K562 (cell line): ENCODE measurements around the gene CDAN1. TPM values are rescaled to one million over a fixed set of nuclear protein-coding genes. Genes with fewer than 3 reads are reported as not detected.

Source experiments
- ATAC-seq: fragments of 200-7000 bp; cut with Tn5 transposase; 3 replicates; pipeline ENCODE4 v1.9.1; 2020; ENCODE audit warnings: moderate library complexity
- BruUV-seq: library from RNA; stranded (reverse); fragments of 400-500 nt; replicated peaks from 2 replicates; lab custom pipeline; 2021; lab: Mats Ljungman, UMichigan
- CTCF ChIA-PET: fragments of 300-600 bp; formaldehyde crosslinking; extraction: SDS; loops from one replicate; lab custom pipeline; 2021; ENCODE audit warnings: low intra/inter-chr PET ratio; lab: Yijun Ruan, JAX
- POLR2A ChIA-PET: fragments of 300-600, 350-650 bp; sonication (Branson Sonifier 250); formaldehyde crosslinking; extraction: SDS; loops from one replicate; lab custom pipeline; 2021; ENCODE audit warnings: antibody characterized with exemption, inconsistent platforms; lab: Yijun Ruan, JAX
- DNase-seq, 4 experiments: peaks; one replicate each; pipeline versions ENCODE4 v3.0.0 to v3.0.0-alpha.2; 2011 to 2018; ENCODE audit warnings: low spot score in 3 of 4, mixed read lengths in 3 of 4; ENCODE audit errors: extremely low read depth in 1 of 4
- FAIRE-seq: peaks from 2 replicates; lab custom pipeline; 2011; peaks lifted over from hg19 to GRCh38; lab: Jason Lieb, UNC
- H2AFZ ChIP-seq: 2 replicates; pipeline ENCODE4 v1.6.0; 2011; ENCODE audit warnings: low read depth, low read length, control low read depth, inconsistent platforms
- H3K27ac ChIP-seq: fragments of 200-600 bp; 3 replicates; pipeline ENCODE4 v1.8.0; 2011; ENCODE audit warnings: low read depth, mild to moderate bottlenecking, control low read depth, inconsistent platforms, low read length, moderate library complexity, mixed read lengths; ENCODE audit errors: extremely low read depth
- H3K27me3 ChIP-seq, 2 experiments: fragments of 300-600 bp in 1 of 2; 2 replicates in 1 of 2; 3 replicates in 1 of 2; pipeline versions ENCODE4 v1.6.0 to v1.8.0; 2011; ENCODE audit warnings: inconsistent platforms in 2 of 2, low read length in 2 of 2, mild to moderate bottlenecking in 1 of 2, mixed read lengths in 1 of 2, moderate library complexity in 1 of 2; ENCODE audit not compliant: control insufficient read depth in 2 of 2, insufficient read depth in 2 of 2
- H3K36me3 ChIP-seq: fragments of 300-600 bp; 3 replicates; pipeline ENCODE4 v1.8.0; 2011; ENCODE audit warnings: mild to moderate bottlenecking, low read length, inconsistent platforms; ENCODE audit not compliant: control insufficient read depth, insufficient read depth
- H3K4me1 ChIP-seq, 2 experiments: fragments of 200-600 bp in 1 of 2; replicated peaks in 1 of 2; 2 replicates in 1 of 2; 3 replicates in 1 of 2; pipeline versions ENCODE4 v1.5.1 to v1.8.0; 2011; ENCODE audit warnings: inconsistent platforms in 2 of 2, low read length in 2 of 2, mild to moderate bottlenecking in 1 of 2, mixed read lengths in 1 of 2, moderate library complexity in 1 of 2; ENCODE audit not compliant: control insufficient read depth in 2 of 2, insufficient read depth in 2 of 2
- H3K4me2 ChIP-seq: 2 replicates; pipeline ENCODE4 v1.6.1; 2011; ENCODE audit warnings: low read length, control low read depth, inconsistent platforms, mixed read lengths; ENCODE audit not compliant: insufficient read depth
- H3K4me3 ChIP-seq: fragments of 200-600 bp; sonication (generic), shearing (Covaris generic); 2 replicates; pipeline ENCODE4 v1.5.1; 2016; ENCODE audit warnings: control low read depth, inconsistent platforms
- H3K79me2 ChIP-seq: fragments of 200-600 bp; 3 replicates; pipeline ENCODE4 v1.8.0; 2011; ENCODE audit warnings: low read length, inconsistent platforms; ENCODE audit not compliant: control insufficient read depth, insufficient read depth
- H3K9ac ChIP-seq, 2 experiments: 2 replicates each; pipeline versions ENCODE4 v1.6.0 to v1.6.1; 2011; ENCODE audit warnings: low read depth in 2 of 2, low read length in 2 of 2, control low read depth in 1 of 2, inconsistent platforms in 1 of 2, mild to moderate bottlenecking in 1 of 2, mixed read lengths in 1 of 2; ENCODE audit not compliant: insufficient read depth in 1 of 2
- H3K9me1 ChIP-seq: one replicate; pipeline ENCODE4 v1.6.0; 2011; ENCODE audit warnings: inconsistent platforms, mild to moderate bottlenecking, low read length, moderate library complexity; ENCODE audit not compliant: control insufficient read depth, insufficient read depth
- H3K9me3 ChIP-seq: replicated peaks from 2 replicates; pipeline ENCODE4 v1.5.1; 2011; ENCODE audit warnings: low read depth, low read length, inconsistent platforms; ENCODE audit not compliant: control insufficient read depth, insufficient read depth
- H4K20me1 ChIP-seq: replicated peaks from 2 replicates; pipeline ENCODE4 v1.6.1; 2011; ENCODE audit warnings: low read length, inconsistent platforms, mixed read lengths; ENCODE audit not compliant: control insufficient read depth, insufficient read depth
- ARNT ChIP-seq, 2 experiments: fragments of 450-650 bp; IDR thresholded peaks; 2 replicates each; pipeline ENCODE4 v1.6.1; 2016; ENCODE audit warnings: mild to moderate bottlenecking in 1 of 2
- EWSR1 ChIP-seq: fragments of 450-650 bp; IDR thresholded peaks from 2 replicates; pipeline ENCODE4 v1.6.1; 2018; ENCODE audit warnings: borderline replicate concordance, mild to moderate bottlenecking, low read depth, moderate library complexity; ENCODE audit not compliant: partially characterized antibody
- HDAC6 ChIP-seq: IDR thresholded peaks from 2 replicates; pipeline ENCODE4 v1.6.1; 2012; ENCODE audit warnings: low read depth, mild to moderate bottlenecking, control low read depth, inconsistent platforms, low read length, moderate library complexity
- HLTF ChIP-seq: fragments of 450-650 bp; IDR thresholded peaks from 2 replicates; pipeline ENCODE4 v1.6.1; 2016
- THRAP3 ChIP-seq: fragments of 450-650 bp; IDR thresholded peaks from 2 replicates; pipeline ENCODE4 v1.6.1; 2016; ENCODE audit warnings: mild to moderate bottlenecking, inconsistent platforms, borderline replicate concordance
- TRIM24 ChIP-seq, 2 experiments: fragments of 450-650 bp; IDR thresholded peaks; 2 replicates each; pipeline ENCODE4 v1.6.1; 2016
- TRIM28 ChIP-seq: fragments of 450-650 bp; IDR thresholded peaks from 2 replicates; pipeline ENCODE4 v1.6.1; 2017
- ZFP30 ChIP-seq: fragments of 250-450 bp; sonication (Bioruptor Pico); IDR thresholded peaks from 2 replicates; pipeline ENCODE4 v1.8.0; 2022; ENCODE audit warnings: moderate library complexity, mild to moderate bottlenecking, inconsistent platforms, borderline replicate concordance
- ZNF121 ChIP-seq: sonication (generic); formaldehyde crosslinking; conservative IDR thresholded peaks from 2 replicates; pipeline ENCODE4 v1.8.0; 2022; ENCODE audit warnings: missing genetic modification reagents
- ZNF175 ChIP-seq: fragments of 200-800 bp; sonication (Bioruptor generic); IDR thresholded peaks from 2 replicates; pipeline ENCODE4 v1.6.1; 2016; ENCODE audit warnings: low read depth, mild to moderate bottlenecking, missing genetic modification characterization, missing compliant biosample characterization
- WGBS: fragments of 100-300 bp; shearing (Covaris generic); methylation state at CpG from one replicate; pipeline ENCODE4 v1.1.6; 2016; ENCODE audit warnings: low coverage, mixed read lengths; ENCODE audit not compliant: insufficient coverage; ENCODE audit errors: missing lambda C conversion rate; 5-methylcytosine and 5-hydroxymethylcytosine counted together
- in situ Hi-C: fragments of 300-500 bp; cut with MboI; formaldehyde crosslinking; loops from 4 replicates; pipeline ENCODE4 v1.15.0; 2018; ENCODE audit warnings: inconsistent platforms, mixed read lengths
- intact Hi-C: fragments of 100-400 bp; cut with micrococcal nuclease; formaldehyde crosslinking; loops from 2 replicates; pipeline ENCODE4 v1.14.2; 2022
- polyA plus RNA-seq, 8 experiments: library from polyadenylated mRNA; depleted of rRNA in 4 of 8; stranded (reverse) in 5 of 8; unstranded in 3 of 8; fragments of >200 nt; fragmentation: Nextera tagmentation in 2 of 8; fragmentation: Illumina TruSeq in 1 of 8; extraction: Ambion mirVana in 2 of 8; extraction: Trizol in 1 of 8; gene quantifications; 2 replicates each; pipeline versions ENCODE4 v1.2.1 to v1.2.3, GENCODE V29; 2011 to 2014; ENCODE audit warnings: inconsistent platforms in 1 of 8, missing spikeins in 1 of 8
- total RNA-seq, 7 experiments: library from RNA; depleted of rRNA in 6 of 7; stranded (reverse); fragments of >200 nt in 6 of 7; fragmentation: Illumina TruSeq in 2 of 7; extraction: Trizol in 2 of 7; gene quantifications; 2 replicates each; pipeline versions ENCODE4 v1.2.1 to v1.2.3, GENCODE V29; 2011 to 2021; ENCODE audit warnings: low replicate concordance in 1 of 7
- TF ChIP-seq, protein P1 (sequence below): fragments of 450-650 bp; IDR thresholded peaks from 2 replicates; pipeline ENCODE4 v1.6.1; 2018; ENCODE audit warnings: mild to moderate bottlenecking, low read depth; ENCODE audit not compliant: partially characterized antibody
- TF ChIP-seq, protein P2 (sequence below): fragments of 450-650 bp; formaldehyde crosslinking; IDR thresholded peaks from 2 replicates; pipeline ENCODE4 v1.4.0; 2022; ENCODE audit warnings: missing genetic modification characterization
- TF ChIP-seq, protein P3 (sequence below): IDR thresholded peaks from 2 replicates; pipeline ENCODE4 v1.6.1; 2016; ENCODE audit warnings: missing genetic modification characterization, missing compliant biosample characterization

The CDAN1 gene
- total and polyA plus RNA-seq, 9 of the 15 experiments (the other 6 are each of a cell fraction or from before 2014, with no cell fraction given) = 1.6 to 34.4 (median 13.8) TPM

DNA sequence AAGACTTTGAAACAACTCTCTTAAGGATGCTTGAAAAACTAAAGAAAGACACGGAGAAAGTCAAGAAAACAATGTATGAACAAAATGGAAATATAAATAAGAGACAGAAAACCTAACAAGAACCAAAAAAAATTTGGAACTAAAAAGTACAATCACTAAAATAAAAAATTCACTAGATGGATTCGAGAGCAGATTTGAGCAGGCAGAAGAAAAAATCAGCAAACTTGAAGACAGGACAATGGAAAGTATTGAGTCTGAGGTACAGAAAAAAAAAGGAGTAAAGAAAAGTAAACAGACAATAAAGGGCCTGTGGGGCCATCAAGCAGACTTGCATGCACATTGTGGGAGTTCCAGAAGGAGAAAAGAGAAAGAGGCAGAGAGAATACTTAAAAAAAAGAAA is 13.4 kb upstream of the CDAN1 start:
- no peak for FAIRE-seq
- WGBS = 38% methylated on average over 2 of the region's 2 CpGs
- Histone ChIP-seq H3K4me2 (no peak overlapping the region), H3K9me1 (no peaks in the 10 kb centered on the region), H4K20me1 (no peaks in the 10 kb centered on the region), H3K79me2 (no peaks in the 10 kb centered on the region), H3K9me3 (no peaks in the 10 kb centered on the region), H3K4me1 (no peaks in the 10 kb centered on the region), H3K27ac (no peak overlapping the region), H3K27me3 (no peaks in the 10 kb centered on the region), H2AFZ (no peak overlapping the region), H3K36me3 (peaks cover 22% of the 10 kb centered on the region; the same call in 2 of the 3 replicates), H3K4me3 (no peak overlapping the region), H3K9ac (no peak overlapping the region)
- ATAC-seq = no peak
- BruUV-seq = no TSS peak
- ChIA-PET CTCF (no interaction called here), POLR2A (interaction anchor here (0.7 to 1.3 kb wide), 2 partner anchors 13 to 1238 kb away, joined by 3 read pairs; partner anchors contain the start of gene CDAN1)
- TF ChIP-seq, protein P1, sequence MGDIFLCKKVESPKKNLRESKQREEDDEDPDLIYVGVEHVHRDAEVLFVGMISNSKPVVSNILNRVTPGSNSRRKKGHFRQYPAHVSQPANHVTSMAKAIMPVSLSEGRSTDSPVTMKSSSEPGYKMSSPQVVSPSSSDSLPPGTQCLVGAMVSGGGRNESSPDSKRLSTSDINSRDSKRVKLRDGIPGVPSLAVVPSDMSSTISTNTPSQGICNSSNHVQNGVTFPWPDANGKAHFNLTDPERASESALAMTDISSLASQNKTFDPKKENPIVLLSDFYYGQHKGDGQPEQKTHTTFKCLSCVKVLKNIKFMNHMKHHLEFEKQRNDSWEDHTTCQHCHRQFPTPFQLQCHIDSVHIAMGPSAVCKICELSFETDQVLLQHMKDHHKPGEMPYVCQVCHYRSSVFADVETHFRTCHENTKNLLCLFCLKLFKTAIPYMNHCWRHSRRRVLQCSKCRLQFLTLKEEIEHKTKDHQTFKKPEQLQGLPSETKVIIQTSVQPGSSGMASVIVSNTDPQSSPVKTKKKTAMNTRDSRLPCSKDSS = peak; percentile 70
- TF ChIP-seq, protein P2, sequence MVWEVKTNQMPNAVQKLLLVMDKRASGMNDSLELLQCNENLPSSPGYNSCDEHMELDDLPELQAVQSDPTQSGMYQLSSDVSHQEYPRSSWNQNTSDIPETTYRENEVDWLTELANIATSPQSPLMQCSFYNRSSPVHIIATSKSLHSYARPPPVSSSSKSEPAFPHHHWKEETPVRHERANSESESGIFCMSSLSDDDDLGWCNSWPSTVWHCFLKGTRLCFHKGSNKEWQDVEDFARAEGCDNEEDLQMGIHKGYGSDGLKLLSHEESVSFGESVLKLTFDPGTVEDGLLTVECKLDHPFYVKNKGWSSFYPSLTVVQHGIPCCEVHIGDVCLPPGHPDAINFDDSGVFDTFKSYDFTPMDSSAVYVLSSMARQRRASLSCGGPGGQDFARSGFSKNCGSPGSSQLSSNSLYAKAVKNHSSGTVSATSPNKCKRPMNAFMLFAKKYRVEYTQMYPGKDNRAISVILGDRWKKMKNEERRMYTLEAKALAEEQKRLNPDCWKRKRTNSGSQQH (CRISPR knock-in tag) = no peak
- TF ChIP-seq EWSR1 (no peak), ZNF175 (CRISPR knock-in tag) (no peak), TRIM28 (peak; percentile 64; the same call in 1 of the 2 replicates), ZFP30 (CRISPR knock-in tag) (peak; percentile 32; the same call in 1 of the 2 replicates), HDAC6 (no peak), HLTF (no peak), ZNF121 (no peak), ARNT (IDR thresholded peaks at IDR 0.05) (no peak), THRAP3 (no peak), TRIM24 (IDR thresholded peaks at IDR 0.05) (peak in 1 of 2 experiments; percentile 53; a peak in 1 of 4 replicates)
- TF ChIP-seq, protein P3, sequence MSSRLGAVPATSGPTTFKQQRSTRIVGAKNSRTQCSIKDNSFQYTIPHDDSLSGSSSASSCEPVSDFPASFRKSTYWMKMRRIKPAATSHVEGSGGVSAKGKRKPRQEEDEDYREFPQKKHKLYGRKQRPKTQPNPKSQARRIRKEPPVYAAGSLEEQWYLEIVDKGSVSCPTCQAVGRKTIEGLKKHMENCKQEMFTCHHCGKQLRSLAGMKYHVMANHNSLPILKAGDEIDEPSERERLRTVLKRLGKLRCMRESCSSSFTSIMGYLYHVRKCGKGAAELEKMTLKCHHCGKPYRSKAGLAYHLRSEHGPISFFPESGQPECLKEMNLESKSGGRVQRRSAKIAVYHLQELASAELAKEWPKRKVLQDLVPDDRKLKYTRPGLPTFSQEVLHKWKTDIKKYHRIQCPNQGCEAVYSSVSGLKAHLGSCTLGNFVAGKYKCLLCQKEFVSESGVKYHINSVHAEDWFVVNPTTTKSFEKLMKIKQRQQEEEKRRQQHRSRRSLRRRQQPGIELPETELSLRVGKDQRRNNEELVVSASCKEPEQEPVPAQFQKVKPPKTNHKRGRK (tag) = no peak
- in situ Hi-C loops (no loop called here), intact Hi-C loops (no loop called here)
- no peak for DNase-seq
